Mesendoderm (in vitro differentiated cells): ENCODE results near the gene DNHD1.

Experiments used
- DNase-seq: peaks from one replicate; pipeline ENCODE4 v3.0.0; 2013
- H2AK5ac ChIP-seq: 2 replicates; pipeline ENCODE4 v1.6.1; 2013; ENCODE audit warnings: low read length, inconsistent platforms
- H2BK120ac ChIP-seq: 2 replicates; pipeline ENCODE4 v1.6.1; 2013; ENCODE audit warnings: low read depth, mild to moderate bottlenecking, low read length, moderate library complexity, mixed read lengths
- H2BK15ac ChIP-seq: replicated peaks from 2 replicates; pipeline ENCODE4 v1.6.1; 2013; ENCODE audit warnings: low read depth, mild to moderate bottlenecking, moderate library complexity
- H2BK5ac ChIP-seq: 2 replicates; pipeline ENCODE4 v1.6.1; 2013; ENCODE audit warnings: low read length, inconsistent platforms
- H3K18ac ChIP-seq: 2 replicates; pipeline ENCODE4 v1.6.1; 2013; ENCODE audit warnings: mild to moderate bottlenecking, low read length, mixed read lengths
- H3K23ac ChIP-seq: one replicate; pipeline ENCODE4 v1.6.1; 2013; ENCODE audit warnings: low read length
- H3K27ac ChIP-seq: 2 replicates; pipeline ENCODE4 v1.5.1; 2013; ENCODE audit warnings: low read depth, mild to moderate bottlenecking, inconsistent platforms, low read length, moderate library complexity
- H3K27me3 ChIP-seq: 2 replicates; pipeline ENCODE4 v1.6.1; 2013; ENCODE audit warnings: low read length, control low read depth, mild to moderate bottlenecking, inconsistent platforms; ENCODE audit not compliant: insufficient read depth, poor library complexity
- H3K36me3 ChIP-seq: 2 replicates; pipeline ENCODE4 v1.6.1; 2013; ENCODE audit warnings: low read length, inconsistent platforms; ENCODE audit not compliant: control insufficient read depth, insufficient read depth
- H3K4ac ChIP-seq: one replicate; pipeline ENCODE4 v1.6.1; 2013; ENCODE audit warnings: low read depth, mild to moderate bottlenecking, low read length, moderate library complexity
- H3K4me1 ChIP-seq: 2 replicates; pipeline ENCODE4 v1.6.1; 2013; ENCODE audit warnings: low read depth, low read length, inconsistent platforms; ENCODE audit not compliant: control insufficient read depth
- H3K4me2 ChIP-seq: 2 replicates; pipeline ENCODE4 v1.6.1; 2013; ENCODE audit warnings: low read length
- H3K4me3 ChIP-seq: 2 replicates; pipeline ENCODE4 v1.5.1; 2013; ENCODE audit warnings: mild to moderate bottlenecking, low read length
- H3K56ac ChIP-seq: one replicate; pipeline ENCODE4 v1.6.1; 2013; ENCODE audit warnings: low read length
- H3K79me1 ChIP-seq: 2 replicates; pipeline ENCODE4 v1.6.1; 2013; ENCODE audit warnings: low read length, inconsistent platforms
- H3K79me2 ChIP-seq: 2 replicates; pipeline ENCODE4 v1.6.1; 2013; ENCODE audit warnings: mild to moderate bottlenecking, low read length; ENCODE audit not compliant: control insufficient read depth, insufficient read depth
- H3K9ac ChIP-seq: 2 replicates; pipeline ENCODE4 v1.6.1; 2013; ENCODE audit warnings: low read length, inconsistent platforms
- H4K5ac ChIP-seq: one replicate; pipeline ENCODE4 v1.6.1; 2013; ENCODE audit warnings: low read length
- H4K8ac ChIP-seq: one replicate; pipeline ENCODE4 v1.6.1; 2013; ENCODE audit warnings: low read depth, mild to moderate bottlenecking, control low read depth, low read length, moderate library complexity
- WGBS: extraction: QIAGEN DNeasy Blood & Tissue Kit; methylation state at CpG from one replicate; pipeline ENCODE4 v1.1.7; 2013; ENCODE audit warnings: low lambda C conversion rate, missing lambda C conversion rate; ENCODE audit not compliant: insufficient coverage; ENCODE audit errors: extremely low coverage; 5-methylcytosine and 5-hydroxymethylcytosine counted together

DNHD1 gene

GRCh38 chr11:6618117-6619003, 121.3 kb downstream of the DNHD1 start:
- peak; percentile 67 for DNase-seq
- Histone ChIP-seq H3K27ac (no peak overlapping the region), H2BK15ac (no peak overlapping the region), H3K79me1 (peaks cover 5% of the 10 kb centered on the region), H3K4me3 (peak overlapping the region; percentile 71), H2BK5ac (no peak overlapping the region), H3K4me2 (peak overlapping the region; percentile 99), H3K4ac (no peak overlapping the region), H3K79me2 (peaks cover 2% of the 10 kb centered on the region), H3K9ac (peak overlapping the region; percentile 75), H4K5ac (peak overlapping the region; percentile 97), H3K36me3 (no peaks in the 10 kb centered on the region), H3K18ac (no peak overlapping the region), H3K27me3 (no peaks in the 10 kb centered on the region), H3K56ac (peak overlapping the region; percentile 85), H3K4me1 (no peaks in the 10 kb centered on the region), H2AK5ac (no peak overlapping the region), H2BK120ac (no peak overlapping the region), H3K23ac (no peak overlapping the region), H4K8ac (no peak overlapping the region)
- no CpG with 5 or more reads among the region's 15 CpGs for WGBS

- H4K5ac ChIP-seq, result peak within 1 kb of the TSS; percentile 97
- H3K23ac ChIP-seq, result no peak within 1 kb of the TSS
- H3K18ac ChIP-seq, result no peak within 1 kb of the TSS
- no peak within 1 kb of the TSS for H3K27ac ChIP-seq
- H4K8ac ChIP-seq, result no peak within 1 kb of the TSS
- no peaks in the 10 kb centered on the region for H3K27me3 ChIP-seq
- H3K79me1 ChIP-seq, result peaks cover 5% of the 10 kb centered on the region
- H3K79me2 ChIP-seq, result peaks cover 2% of the 10 kb centered on the region
- H3K4me3 ChIP-seq, result peak within 1 kb of the TSS; percentile 71
- no peak within 1 kb of the TSS for H3K4ac ChIP-seq
- peak within 1 kb of the TSS; percentile 56 for H2AK5ac ChIP-seq
- no peak within 1 kb of the TSS for H2BK5ac ChIP-seq
- peak within 1 kb of the TSS; percentile 99 for H3K4me2 ChIP-seq
- no peaks in the 10 kb centered on the region for H3K4me1 ChIP-seq
- no peaks in the 10 kb centered on the region for H3K36me3 ChIP-seq
- no peak within 1 kb of the TSS for H2BK15ac ChIP-seq
- H2BK120ac ChIP-seq, result no peak within 1 kb of the TSS
- H3K56ac ChIP-seq, result peak within 1 kb of the TSS; percentile 85
- no CpG with 5 or more reads among the region's 16 CpGs for WGBS
- H3K9ac ChIP-seq, result peak within 1 kb of the TSS; percentile 75
- peak; percentile 97 for DNase-seq
Observed at GRCh38 chr11:6619004-6619745, 122.1 kb downstream of the DNHD1 start, which contains the start of gene TPP1. TSS of gene TPP1 (minus strand) at chr11:6619422. CDS start at chr11:6619400, 22 bp downstream.

GRCh38 chr11:6620636-6621035, 123.6 kb downstream of the DNHD1 start:
- Histone ChIP-seq H4K5ac (no peak overlapping the region), H3K9ac (no peak overlapping the region), H3K23ac (no peak overlapping the region), H3K4me3 (no peak overlapping the region), H2BK15ac (no peak overlapping the region), H3K27ac (no peak overlapping the region), H3K79me1 (peaks cover 5% of the 10 kb centered on the region), H3K79me2 (peaks cover 2% of the 10 kb centered on the region), H3K27me3 (no peaks in the 10 kb centered on the region), H3K18ac (no peak overlapping the region), H2AK5ac (no peak overlapping the region), H3K36me3 (no peaks in the 10 kb centered on the region), H2BK120ac (no peak overlapping the region), H4K8ac (no peak overlapping the region), H3K4me2 (no peak overlapping the region), H2BK5ac (no peak overlapping the region), H3K56ac (no peak overlapping the region), H3K4me1 (no peaks in the 10 kb centered on the region), H3K4ac (no peak overlapping the region)
- no CpG with 5 or more reads among the region's 1 CpG for WGBS
- no peak for DNase-seq
